Neural progenitor cell (in vitro differentiated cells): ENCODE results near the gene C2orf74.

Experiments
- CTCF ChIP-seq: fragments of 200-600 bp; sonication (generic); IDR thresholded peaks from 2 replicates; pipeline ENCODE4 v1.5.1; 2017; ENCODE audit warnings: antibody characterized with exemption, mild to moderate bottlenecking
- EZH2 ChIP-seq: fragments of 200-600 bp; sonication (generic); IDR thresholded peaks from 2 replicates; pipeline ENCODE4 v1.6.1; 2017; ENCODE audit warnings: antibody characterized with exemption, mild to moderate bottlenecking, moderate library complexity
- EZH2phosphoT487 ChIP-seq: fragments of 200-600 bp; sonication (generic); IDR thresholded peaks from 2 replicates; pipeline ENCODE4 v1.6.1; 2017; ENCODE audit warnings: antibody characterized with exemption

GRCh38 chr2:61162721-61163120 lies 733 bp downstream of the C2orf74 start:
- TF ChIP-seq EZH2phosphoT487 (no peak), EZH2 (no peak), CTCF (no peak)
